B cell (primary cell): ENCODE data around the gene CD8B.

Source experiments
- CTCF ChIP-seq: fragments of 200-600 bp; IDR thresholded peaks from one replicate; pipeline ENCODE4 v1.8.0; 2022; ENCODE audit warnings: antibody characterized with exemption, mild to moderate bottlenecking
- EZH2 ChIP-seq: IDR thresholded peaks from 2 replicates; pipeline ENCODE4 v1.6.1; 2012; ENCODE audit warnings: borderline replicate concordance, low read depth, mild to moderate bottlenecking, moderate library complexity, low read length; ENCODE audit not compliant: insufficient read depth, poor library complexity, severe bottlenecking

- TF ChIP-seq CTCF (no peak), EZH2 (no peak)
These were observed 90.8 kb downstream of the CD8B start for GRCh38 chr2:86770816-86771301.
